HG03103 (cell line): ENCODE data around the gene HSF2BP.
"Not testable (repeated sequence)": the region's sequence is repeated elsewhere in the genome, so short reads cannot be mapped to it uniquely, and the experiment has no call there.

Experiments
- ATAC-seq: cut with Tn5 transposase; IDR thresholded peaks from one replicate; pipeline ENCODE4 v1.9.1; 2021; ENCODE audit warnings: low read depth; ENCODE audit not compliant: unreplicated experiment

The HSF2BP gene

GRCh38 chr21:43659136-43660000 is at the start of gene HSF2BP, which contains the start of gene RRP1B:
Gene HSF2BP (minus strand): TSS chr21:43659488. CDS start chr21:43658096, 1,392 bp downstream.
Gene RRP1B (plus strand): TSS chr21:43659560. CDS start chr21:43659665, 105 bp downstream.
- peak; percentile 62 for ATAC-seq

GRCh38 chr21:43708745-43709381 is 49.6 kb upstream of the HSF2BP start:
- ATAC-seq = no peak

DNA sequence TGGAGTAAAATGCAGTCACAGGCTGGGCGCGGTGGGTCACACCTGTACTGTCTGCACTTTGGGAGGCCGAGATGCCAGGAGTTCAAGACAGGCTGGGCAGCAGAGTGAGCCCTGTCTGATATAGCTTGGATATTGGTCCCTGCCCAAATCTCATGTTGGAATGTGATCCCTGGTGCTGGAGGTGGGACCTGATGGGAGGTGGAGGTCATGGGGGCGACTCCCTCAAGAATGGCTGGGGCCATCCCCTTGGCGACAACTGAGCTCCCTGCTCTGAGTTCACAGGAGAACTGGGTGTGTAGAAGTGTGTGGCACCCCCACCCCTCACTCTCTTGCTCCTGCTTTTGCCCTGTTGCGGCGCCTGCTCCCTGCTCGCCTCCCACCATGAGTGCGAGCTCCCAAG is 48.2 kb upstream of the HSF2BP start:
- no peak for ATAC-seq

- ATAC-seq = no peak
These were observed 44.0 kb upstream of the HSF2BP start for GRCh38 chr21:43703035-43703880.

DNA sequence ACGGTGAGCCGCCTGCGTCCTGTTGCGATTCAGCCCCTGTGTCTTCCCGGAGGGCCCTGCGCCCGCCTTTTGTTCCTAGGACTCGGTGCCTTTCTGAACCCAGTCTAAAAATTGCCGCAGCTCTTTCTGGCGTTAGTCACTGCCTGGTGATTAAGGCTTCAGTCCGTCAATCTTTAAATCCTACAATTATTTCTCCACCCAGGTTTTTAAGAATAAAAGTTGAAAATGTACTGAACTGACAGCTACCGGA is 43.4 kb upstream of the HSF2BP start:
- ATAC-seq = no peak

- ATAC-seq = no peak
These were observed 42.9 kb upstream of the HSF2BP start for GRCh38 chr21:43701936-43702784.

DNA sequence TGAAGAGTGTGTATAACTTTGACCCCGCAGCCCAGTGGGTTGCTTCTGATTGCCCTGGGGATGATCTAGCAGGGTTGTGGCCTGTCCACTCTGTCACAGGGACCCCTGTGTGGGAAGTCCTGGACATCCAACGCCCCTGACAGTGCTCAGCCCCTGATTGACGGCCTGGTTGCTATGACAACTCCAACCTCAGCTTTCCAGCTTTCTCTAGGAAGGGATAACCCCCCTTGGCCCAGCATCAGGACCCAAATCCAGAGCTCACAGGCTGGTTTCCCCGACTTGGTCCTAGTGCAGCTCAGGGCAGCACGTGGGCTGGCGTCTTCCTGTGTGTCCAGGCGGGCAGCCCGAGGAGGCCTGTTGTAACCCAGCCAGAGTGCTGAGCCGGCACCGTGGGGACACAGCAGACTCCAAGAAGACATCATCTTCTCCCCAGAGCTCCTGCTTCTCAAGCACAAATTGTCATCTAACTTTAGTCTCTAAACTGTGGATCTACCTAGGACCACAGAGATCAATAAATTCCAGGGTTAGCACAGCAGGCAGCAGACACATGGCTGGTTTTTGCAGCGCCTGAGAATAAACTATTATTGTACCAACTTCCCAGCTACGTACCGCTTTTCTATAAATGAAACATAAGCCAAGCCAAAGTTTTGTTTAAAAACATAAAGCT is 40.8 kb upstream of the HSF2BP start:
- ATAC-seq = no peak

DNA sequence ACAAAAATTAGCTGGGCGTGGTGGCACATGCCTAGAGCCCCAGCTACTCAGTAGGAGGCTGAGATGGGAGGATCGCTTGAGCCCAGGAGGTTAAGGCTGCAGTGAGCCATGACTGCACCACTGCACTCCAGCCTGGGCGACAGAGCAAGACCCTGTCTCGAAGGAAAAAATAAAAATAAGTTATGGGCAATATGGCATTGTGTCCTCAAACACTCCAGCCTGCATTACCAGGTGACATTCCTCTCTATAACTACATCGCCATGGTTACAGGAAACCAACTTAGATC is 40.1 kb upstream of the HSF2BP start:
- not testable (repeated sequence) for ATAC-seq

DNA sequence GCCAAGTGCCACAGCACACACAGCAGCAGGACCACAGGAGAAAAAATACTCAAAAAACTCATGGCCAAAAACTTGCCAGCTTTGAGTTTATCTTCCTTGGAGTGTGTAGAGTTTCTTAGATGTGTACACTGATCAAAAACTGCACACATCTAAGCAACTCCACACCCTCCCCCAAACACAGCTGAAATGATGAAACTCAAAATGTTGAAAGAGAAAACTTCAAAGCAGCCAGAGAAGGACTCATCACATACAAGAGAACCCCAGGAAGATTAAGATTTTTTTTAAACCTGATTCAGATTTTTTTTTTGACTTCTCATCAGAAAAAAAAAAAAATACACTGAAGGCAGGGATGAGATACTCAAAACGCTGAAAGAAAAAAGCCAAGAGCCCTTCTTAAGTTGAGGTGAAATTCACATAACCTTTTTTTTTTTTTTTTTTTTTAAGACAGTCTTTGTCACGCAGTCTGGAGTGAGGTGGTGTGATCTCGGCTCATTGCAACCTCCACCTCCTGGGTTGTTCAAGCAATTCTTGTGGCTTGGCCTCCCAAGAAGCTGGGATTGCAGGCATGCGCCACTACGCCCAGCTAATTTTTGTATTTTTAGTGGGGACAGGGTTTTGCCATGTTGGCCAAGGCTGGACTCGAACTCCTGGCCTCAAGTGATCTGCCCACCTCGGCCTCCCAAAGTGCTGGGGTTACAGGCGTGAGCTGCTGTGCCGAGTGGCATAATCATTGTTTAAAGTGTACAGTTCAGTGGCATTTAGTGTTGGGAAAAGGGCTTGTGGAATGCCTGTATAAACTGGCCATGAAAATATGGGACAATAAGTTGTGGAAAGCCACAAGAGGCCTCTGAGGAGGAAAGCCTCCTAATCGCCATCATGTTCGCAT is 38.7 kb upstream of the HSF2BP start:
- ATAC-seq = no peak

DNA sequence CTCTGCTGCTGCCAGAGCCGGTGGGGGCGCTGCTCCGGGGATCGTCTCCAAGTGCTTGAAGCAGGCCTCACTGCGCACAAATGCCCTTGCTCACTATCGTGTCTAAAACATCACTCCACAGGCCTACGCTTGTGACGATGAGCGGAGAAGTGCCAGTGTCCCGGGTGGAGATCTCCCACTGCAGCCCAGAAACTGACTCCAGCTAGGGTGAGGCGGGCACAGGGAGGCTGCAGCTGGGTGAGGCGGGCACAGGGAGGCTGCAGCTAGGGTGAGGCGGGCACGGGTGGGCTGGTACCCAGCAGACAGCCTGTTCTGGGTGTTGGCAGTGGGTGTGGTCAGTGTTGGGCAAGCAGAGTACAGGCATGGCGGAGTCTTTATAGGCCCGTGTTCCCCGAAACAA is 36.9 kb upstream of the HSF2BP start:
- ATAC-seq = no peak

DNA sequence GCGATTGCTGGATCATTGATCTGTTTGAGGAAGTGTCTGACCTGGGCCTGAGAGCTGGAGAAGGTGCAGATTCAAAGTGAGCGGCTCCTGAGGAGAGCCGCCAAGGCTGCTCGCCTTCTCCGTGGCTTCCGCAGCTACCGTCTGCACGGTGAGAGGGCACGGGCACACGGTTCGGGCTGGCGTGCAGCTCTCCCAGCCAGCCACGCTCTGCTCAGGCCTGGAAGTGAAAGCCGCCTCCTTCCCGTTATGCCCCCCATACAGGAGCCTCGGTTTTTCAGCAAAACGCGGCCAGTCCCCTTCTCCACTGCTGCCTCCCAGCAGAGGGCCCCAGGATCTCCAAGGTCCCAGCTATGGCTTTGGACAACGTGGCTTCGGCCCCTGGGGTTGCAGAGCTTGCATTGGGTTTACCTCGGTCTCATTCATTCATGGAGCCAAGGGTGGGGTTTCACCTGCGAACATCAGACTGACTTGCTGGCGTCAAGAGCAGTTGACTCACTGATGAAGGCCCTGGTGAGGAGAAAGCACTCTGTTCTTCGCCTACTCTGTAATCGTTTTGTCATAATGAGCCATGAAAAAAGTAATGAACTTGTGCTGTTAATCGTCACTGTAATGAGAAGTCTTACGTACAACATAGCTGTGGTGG is 35.3 kb upstream of the HSF2BP start:
- ATAC-seq = no peak

GRCh38 chr21:43693981-43694380 is 34.7 kb upstream of the HSF2BP start:
- no peak for ATAC-seq

DNA sequence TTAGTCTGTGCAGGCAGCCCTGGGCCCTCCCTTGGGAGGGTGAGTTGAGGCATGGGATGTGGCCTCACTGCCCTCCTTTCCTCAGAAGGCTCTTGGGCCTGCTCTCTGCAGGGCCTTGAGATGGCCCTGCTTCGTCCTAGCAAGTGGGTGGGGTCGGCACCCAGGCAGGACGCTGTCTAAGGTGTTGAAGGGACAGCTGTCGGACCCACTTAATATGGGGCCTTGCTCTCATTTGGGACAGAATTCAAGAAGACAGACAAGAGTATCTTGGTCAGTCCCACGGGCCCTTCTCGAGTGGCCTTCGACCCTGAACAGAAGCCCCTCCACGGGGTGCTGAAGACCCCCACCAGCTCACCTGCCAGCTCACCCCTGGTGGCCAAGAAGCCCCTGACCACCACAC is 33.7 kb upstream of the HSF2BP start:
- no peak for ATAC-seq

- no peak for ATAC-seq
These were observed 32.5 kb upstream of the HSF2BP start for GRCh38 chr21:43691801-43692200.

DNA sequence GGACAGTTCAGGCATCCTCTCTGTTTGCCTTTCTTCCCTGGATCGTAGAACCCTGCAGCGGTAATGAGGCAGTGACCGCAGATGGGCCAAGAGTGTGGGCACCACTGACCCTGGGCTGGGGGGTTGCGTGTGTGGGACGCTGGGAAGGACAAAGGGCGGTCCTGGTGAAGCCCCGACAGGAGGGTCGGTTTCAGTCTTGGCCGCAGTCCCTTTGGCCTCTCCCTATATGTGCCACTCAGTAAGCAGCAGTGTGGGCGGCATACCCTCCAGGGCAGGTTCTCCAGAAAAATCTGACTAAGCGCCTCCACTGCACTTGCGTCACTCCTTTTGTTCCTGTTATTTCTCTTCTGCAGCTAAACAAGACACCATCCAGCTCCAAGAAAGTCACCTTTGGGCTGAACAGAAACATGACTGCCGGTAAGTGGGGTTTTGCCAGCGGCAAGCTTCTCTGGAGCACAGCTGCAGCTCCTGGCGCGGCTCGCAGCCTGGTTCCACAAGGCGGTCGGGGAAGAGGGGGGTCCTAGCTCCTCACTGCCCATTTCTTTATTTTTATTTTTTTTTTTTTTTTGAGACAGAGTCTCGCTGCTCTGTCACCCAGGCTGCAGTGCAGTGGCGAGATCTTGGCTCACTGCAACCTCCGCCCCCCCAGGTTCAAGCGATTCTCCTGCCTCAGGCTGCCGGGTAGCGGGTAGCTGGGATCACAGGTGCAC is 32.0 kb upstream of the HSF2BP start:
- ATAC-seq = no peak

GRCh38 chr21:43690346-43690745 is 31.1 kb upstream of the HSF2BP start:
- no peak for ATAC-seq

- no peak for ATAC-seq
These were observed 30.5 kb upstream of the HSF2BP start for GRCh38 chr21:43689556-43690337.
